Upper lobe of left lung (tissue), 6 donors: Measurements from ENCODE around the gene SMC2. TPM values are rescaled to one million over a fixed set of nuclear protein-coding genes. Genes with fewer than 3 reads are reported as not detected.

Source experiments
- ATAC-seq, 2 donors: fragments of 200-7000 bp; cut with Tn5 transposase; one replicate each; pipeline ENCODE4 v1.9.1; 2022; ENCODE audit warnings: mild to moderate bottlenecking in 2 of 2, moderate library complexity in 2 of 2; ENCODE audit not compliant: low FRiP score in 2 of 2
- DNase-seq, 2 donors: peaks; one replicate each; pipeline ENCODE4 v3.0.0-alpha.2; 2019 to 2020
- H3K27ac ChIP-seq, 4 donors: fragments of 200-600 bp; sonication (generic); one replicate each; pipeline ENCODE4 v1.5.1; 2016 to 2019
- H3K27me3 ChIP-seq, 4 donors: fragments of 200-600 bp; sonication (generic); one replicate each; pipeline ENCODE4 v1.5.1; 2017 to 2019
- H3K36me3 ChIP-seq, 4 donors: fragments of 200-600 bp; sonication (generic); one replicate each; pipeline ENCODE4 v1.5.1; 2016 to 2019
- H3K4me1 ChIP-seq, 4 donors: fragments of 200-600 bp; sonication (generic); one replicate each; pipeline ENCODE4 v1.5.1; 2018 to 2019
- H3K4me3 ChIP-seq, 4 donors: fragments of 200-600 bp; sonication (generic); one replicate each; pipeline ENCODE4 v1.5.1; 2017 to 2019; ENCODE audit warnings: mild to moderate bottlenecking in 2 of 4, moderate library complexity in 1 of 4
- H3K9me3 ChIP-seq, 4 donors: fragments of 200-600 bp; sonication (generic); one replicate each; pipeline ENCODE4 v1.5.1; 2018 to 2019
- CTCF ChIP-seq, 6 experiments: fragments of 450-650 bp in 4 of 6; fragments of 200-600 bp in 2 of 6; sonication (generic) in 2 of 6; IDR thresholded peaks; one replicate each; pipeline ENCODE4 v1.5.1; 2016 to 2019; ENCODE audit warnings: antibody characterized with exemption in 6 of 6
- EP300 ChIP-seq, 4 donors: sonication (generic); formaldehyde crosslinking; IDR thresholded peaks; one replicate each; pipeline ENCODE4 v1.5.1; 2017; ENCODE audit warnings: antibody characterized with exemption in 4 of 4, control low read depth in 2 of 4
- POLR2A ChIP-seq, 4 donors: fragments of 450-650 bp; IDR thresholded peaks; one replicate each; pipeline ENCODE4 v1.5.1; 2016 to 2017; ENCODE audit warnings: antibody characterized with exemption in 4 of 4, mild to moderate bottlenecking in 2 of 4
- POLR2AphosphoS5 ChIP-seq, 2 donors: sonication (generic); formaldehyde crosslinking; IDR thresholded peaks; one replicate each; pipeline ENCODE4 v1.5.1; 2017; ENCODE audit warnings: antibody characterized with exemption in 2 of 2
- WGBS, 2 donors: methylation state at CpG; one replicate each; pipeline ENCODE4 v1.1.5; 2017 to 2018; 5-methylcytosine and 5-hydroxymethylcytosine counted together
- total RNA-seq, 6 donors: library from RNA; depleted of rRNA in 4 of 6; stranded (reverse); fragments of >200 nt in 4 of 6; gene quantifications; one replicate each; pipeline versions ENCODE4 v1.1.0 to v1.2.1, GENCODE V29; 2016 to 2021
- donor health status: DM: no; HTN: no; CAD: no; lungs with moderate emphysema.
- donor health status: DM: no; HTN: yes; CAD: no; lungs with severe emphysema.

The SMC2 gene
- total RNA-seq, 6 donors from 2014 or later: 5.0 to 13.9 (median 8.2) TPM

- DNase-seq: peak in 1 of 2 donors; percentile 56
- ATAC-seq: peak; percentile 59 to 63
- no peaks in the 10 kb centered on the region for H3K27me3 ChIP-seq
- WGBS, 2 donors: 63 to 70% methylated on average over 3 of the region's 3 CpGs
- TF ChIP-seq POLR2AphosphoS5 (IDR thresholded peaks at IDR 0.05) (no peak), CTCF (IDR thresholded peaks at IDR 0.05) (no peak), EP300 (IDR thresholded peaks at IDR 0.05) (peak in 1 of 4 donors; percentile 5), POLR2A (IDR thresholded peaks at IDR 0.05) (no peak)
- H3K36me3 ChIP-seq: no peaks in the 10 kb centered on the region
- H3K9me3 ChIP-seq: no peaks in the 10 kb centered on the region
- peak overlapping the region in 1 of 4 donors; percentile 10 for H3K27ac ChIP-seq
- H3K4me1 ChIP-seq: peaks cover 0 to 28% (median 14%) of the 10 kb centered on the region in 4 donors
- no peak overlapping the region for H3K4me3 ChIP-seq
These were observed 20.4 kb upstream of the SMC2 start for GRCh38 chr9:104073770-104074133.

GRCh38 chr9:104074876-104075275, 19.2 kb upstream of the SMC2 start:
- Histone ChIP-seq H3K27me3 (no peaks in the 10 kb centered on the region), H3K36me3 (no peaks in the 10 kb centered on the region), H3K4me1 (peaks cover 0 to 28% (median 14%) of the 10 kb centered on the region in 4 donors), H3K4me3 (no peak overlapping the region), H3K27ac (peak overlapping the region in 1 of 4 donors; percentile 2), H3K9me3 (peaks cover 0 to 6% (median 3%) of the 10 kb centered on the region in 4 donors)
- DNase-seq (no peak), ATAC-seq (peak; percentile 65 to 88)
- WGBS, 2 donors: 24 to 33% methylated on average over 2 of the region's 2 CpGs
- peak in 1 of 4 donors; percentile 29 for TF ChIP-seq EP300 (IDR thresholded peaks at IDR 0.05)
- TF ChIP-seq POLR2AphosphoS5 (IDR thresholded peaks at IDR 0.05): no peak
- no peak for TF ChIP-seq CTCF (IDR thresholded peaks at IDR 0.05)
- TF ChIP-seq POLR2A (IDR thresholded peaks at IDR 0.05): no peak

- H3K27me3 ChIP-seq: no peaks in the 10 kb centered on the region
- TF ChIP-seq EP300 (IDR thresholded peaks at IDR 0.05) (no peak), CTCF (IDR thresholded peaks at IDR 0.05) (no peak), POLR2AphosphoS5 (IDR thresholded peaks at IDR 0.05) (no peak), POLR2A (IDR thresholded peaks at IDR 0.05) (no peak)
- DNase-seq (no peak), ATAC-seq (peak; percentile 40 to 65)
- H3K4me3 ChIP-seq: no peak overlapping the region
- H3K9me3 ChIP-seq: peaks cover 0 to 10% (median 5%) of the 10 kb centered on the region in 4 donors
- no peaks in the 10 kb centered on the region for H3K36me3 ChIP-seq
- WGBS, 2 donors: 30 to 48% methylated on average over 2 of the region's 2 CpGs
- peak overlapping the region in 1 of 4 donors; percentile 2 for H3K27ac ChIP-seq
- H3K4me1 ChIP-seq: peaks cover 0 to 28% (median 14%) of the 10 kb centered on the region in 4 donors
These were observed 18.0 kb upstream of the SMC2 start for GRCh38 chr9:104075801-104076753.

- Histone ChIP-seq H3K36me3 (no peaks in the 10 kb centered on the region), H3K27ac (no peak overlapping the region), H3K4me1 (peaks cover 0 to 28% (median 11%) of the 10 kb centered on the region in 4 donors), H3K9me3 (peaks cover 0 to 14% (median 6%) of the 10 kb centered on the region in 4 donors), H3K27me3 (no peaks in the 10 kb centered on the region), H3K4me3 (no peak overlapping the region)
- ATAC-seq: no peak
- DNase-seq: no peak
- TF ChIP-seq POLR2A (IDR thresholded peaks at IDR 0.05) (no peak), POLR2AphosphoS5 (IDR thresholded peaks at IDR 0.05) (no peak), EP300 (IDR thresholded peaks at IDR 0.05) (no peak)
These were observed 15.5 kb upstream of the SMC2 start for GRCh38 chr9:104078596-104078995.

GRCh38 chr9:104080983-104081382, 13.1 kb upstream of the SMC2 start:
- Histone ChIP-seq H3K4me3 (no peak overlapping the region), H3K9me3 (peaks cover 0 to 14% (median 6%) of the 10 kb centered on the region in 4 donors), H3K4me1 (peaks cover 0 to 7% (median 0%) of the 10 kb centered on the region in 4 donors), H3K36me3 (no peaks in the 10 kb centered on the region), H3K27me3 (no peaks in the 10 kb centered on the region), H3K27ac (no peak overlapping the region)
- TF ChIP-seq POLR2A (IDR thresholded peaks at IDR 0.05) (no peak), CTCF (IDR thresholded peaks at IDR 0.05) (no peak), POLR2AphosphoS5 (IDR thresholded peaks at IDR 0.05) (no peak), EP300 (IDR thresholded peaks at IDR 0.05) (no peak)
- ATAC-seq (no peak), DNase-seq (no peak)
